Measurements from ENCODE around the gene ZNF844.
A peak's percentile ranks its signal among the peaks of the same experiment; 100 is the strongest.
"Not testable (repeated sequence)": the region's sequence is repeated elsewhere in the genome, so short reads cannot be mapped to it uniquely, and the experiment has no call there.

ZNF844 gene

GRCh38 chr19:12092956-12093355 lies 28.4 kb downstream of the ZNF844 start:
- DNase-seq, result peak; percentile 7

- DNase-seq, result no peak
These were observed 29.2 kb downstream of the ZNF844 start for GRCh38 chr19:12093777-12094176.

GRCh38 chr19:12095111-12095790 lies 30.7 kb downstream of the ZNF844 start:
- DNase-seq, result no peak

GRCh38 chr19:12098040-12098439 lies 33.5 kb downstream of the ZNF844 start:
- peak; percentile 18 for DNase-seq

GRCh38 chr19:12103909-12104308 lies 39.4 kb downstream of the ZNF844 start:
- not testable (repeated sequence) for DNase-seq

GRCh38 chr19:12111176-12111575 lies 46.6 kb downstream of the ZNF844 start:
- no peak for DNase-seq

GRCh38 chr19:12111943-12112637 lies 47.6 kb downstream of the ZNF844 start:
- DNase-seq, result no peak

GRCh38 chr19:12112701-12113100 lies 48.2 kb downstream of the ZNF844 start:
- DNase-seq, result no peak

GRCh38 chr19:12113121-12113520 lies 48.6 kb downstream of the ZNF844 start:
- DNase-seq, result no peak

- DNase-seq, result no peak
These were observed 52.9 kb downstream of the ZNF844 start for GRCh38 chr19:12117201-12117970.

- DNase-seq, result no peak
These were observed 62.2 kb downstream of the ZNF844 start for GRCh38 chr19:12126707-12127106.

Data from GF-D8 (cell line).